Measurements from ENCODE around the gene RNF222.

Gene RNF222

GRCh38 chr17:8435245-8436168, 37.9 kb upstream of the RNF222 start, which contains the start of gene NDEL1:
NDEL1 (plus strand) TSS chr17:8435884; CDS start chr17:8444272, 8,388 bp downstream.
- no peaks in the 10 kb centered on the region for H3K4me1 ChIP-seq (ENCODE audit: control insufficient read depth, insufficient read depth, low read length)
- H3K9ac ChIP-seq (ENCODE audit: low read length): peak within 1 kb of the TSS; percentile 87
- peaks cover 13% of the 10 kb centered on the region for H3K36me3 ChIP-seq (ENCODE audit: control insufficient read depth, insufficient read depth, low read length)
- H3K27me3 ChIP-seq (ENCODE audit: control insufficient read depth, insufficient read depth, low read length): no peaks in the 10 kb centered on the region
- peak within 1 kb of the TSS; percentile 92 for H3K27ac ChIP-seq (ENCODE audit: low read depth, low read length)
- H3K4me3 ChIP-seq (ENCODE audit: low read depth, low read length): peak within 1 kb of the TSS; percentile 72
- H3K9me3 ChIP-seq (ENCODE audit: control insufficient read depth, insufficient read depth, low read depth, low read length): no peaks in the 10 kb centered on the region

- no peaks in the 10 kb centered on the region for H3K27me3 ChIP-seq (ENCODE audit: control insufficient read depth, insufficient read depth, low read length)
- no peaks in the 10 kb centered on the region for H3K4me1 ChIP-seq (ENCODE audit: control insufficient read depth, insufficient read depth, low read length)
- no peak overlapping the region for H3K9ac ChIP-seq (ENCODE audit: low read length)
- H3K9me3 ChIP-seq (ENCODE audit: control insufficient read depth, insufficient read depth, low read depth, low read length): no peaks in the 10 kb centered on the region
- no peak overlapping the region for H3K27ac ChIP-seq (ENCODE audit: low read depth, low read length)
- no peaks in the 10 kb centered on the region for H3K36me3 ChIP-seq (ENCODE audit: control insufficient read depth, insufficient read depth, low read length)
- no peak overlapping the region for H3K4me3 ChIP-seq (ENCODE audit: low read depth, low read length)
Observed at GRCh38 chr17:8430966-8431365, 33.3 kb upstream of the RNF222 start.

GRCh38 chr17:8426802-8427201, 29.2 kb upstream of the RNF222 start:
- Histone ChIP-seq H3K9me3 (ENCODE audit: control insufficient read depth, insufficient read depth, low read depth, low read length) (no peaks in the 10 kb centered on the region), H3K27me3 (ENCODE audit: control insufficient read depth, insufficient read depth, low read length) (no peaks in the 10 kb centered on the region), H3K36me3 (ENCODE audit: control insufficient read depth, insufficient read depth, low read length) (no peaks in the 10 kb centered on the region), H3K9ac (ENCODE audit: low read length) (no peak overlapping the region), H3K27ac (ENCODE audit: low read depth, low read length) (no peak overlapping the region), H3K4me3 (ENCODE audit: low read depth, low read length) (no peak overlapping the region), H3K4me1 (ENCODE audit: control insufficient read depth, insufficient read depth, low read length) (no peaks in the 10 kb centered on the region)

GRCh38 chr17:8426094-8426720, 28.6 kb upstream of the RNF222 start:
- no peaks in the 10 kb centered on the region for H3K36me3 ChIP-seq (ENCODE audit: control insufficient read depth, insufficient read depth, low read length)
- no peak overlapping the region for H3K4me3 ChIP-seq (ENCODE audit: low read depth, low read length)
- no peak overlapping the region for H3K9ac ChIP-seq (ENCODE audit: low read length)
- no peak overlapping the region for H3K27ac ChIP-seq (ENCODE audit: low read depth, low read length)
- H3K4me1 ChIP-seq (ENCODE audit: control insufficient read depth, insufficient read depth, low read length): no peaks in the 10 kb centered on the region
- no peaks in the 10 kb centered on the region for H3K9me3 ChIP-seq (ENCODE audit: control insufficient read depth, insufficient read depth, low read depth, low read length)
- H3K27me3 ChIP-seq (ENCODE audit: control insufficient read depth, insufficient read depth, low read length): no peaks in the 10 kb centered on the region

DNA sequence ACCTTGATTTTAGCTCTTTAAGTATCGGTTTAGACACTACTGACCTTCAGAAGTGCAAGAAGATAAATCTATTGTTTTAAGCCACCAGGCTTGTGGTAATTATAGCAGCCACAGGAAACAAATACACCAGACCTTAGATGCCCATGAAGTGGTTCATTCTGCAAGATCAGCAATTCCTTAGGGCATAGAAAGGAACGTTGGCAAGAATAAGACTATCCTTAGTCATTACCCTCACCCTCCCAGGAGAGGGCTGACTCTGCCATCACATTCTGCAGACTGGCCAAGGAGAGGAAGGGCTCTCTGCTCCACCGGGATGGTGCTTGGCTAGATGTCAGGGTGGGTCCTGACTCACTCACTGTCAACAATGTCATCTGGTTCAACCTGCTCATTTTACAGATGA, 23.9 kb upstream of the RNF222 start:
- no peaks in the 10 kb centered on the region; the same call in 1 of the 2 replicates for H3K27me3 ChIP-seq (ENCODE audit: control insufficient read depth, insufficient read depth, low read length)
- H3K9ac ChIP-seq (ENCODE audit: low read length): no peak overlapping the region

GRCh38 chr17:8420041-8420934, 22.7 kb upstream of the RNF222 start:
- Histone ChIP-seq H3K4me3 (ENCODE audit: low read depth, low read length) (no peak overlapping the region), H3K9me3 (ENCODE audit: control insufficient read depth, insufficient read depth, low read depth, low read length) (no peaks in the 10 kb centered on the region), H3K9ac (ENCODE audit: low read length) (no peak overlapping the region), H3K27me3 (ENCODE audit: control insufficient read depth, insufficient read depth, low read length) (peaks cover 5% of the 10 kb centered on the region; the same call in 1 of the 2 replicates), H3K36me3 (ENCODE audit: control insufficient read depth, insufficient read depth, low read length) (no peaks in the 10 kb centered on the region), H3K4me1 (ENCODE audit: control insufficient read depth, insufficient read depth, low read length) (no peaks in the 10 kb centered on the region), H3K27ac (ENCODE audit: low read depth, low read length) (no peak overlapping the region)

More for the DNA sequence above, 23.9 kb upstream of the RNF222 start:
- no peaks in the 10 kb centered on the region for H3K36me3 ChIP-seq (ENCODE audit: control insufficient read depth, insufficient read depth, low read length)
- H3K9me3 ChIP-seq (ENCODE audit: control insufficient read depth, insufficient read depth, low read depth, low read length): no peaks in the 10 kb centered on the region
- no peak overlapping the region for H3K4me3 ChIP-seq (ENCODE audit: low read depth, low read length)
- H3K4me1 ChIP-seq (ENCODE audit: control insufficient read depth, insufficient read depth, low read length): no peaks in the 10 kb centered on the region
- no peak overlapping the region for H3K27ac ChIP-seq (ENCODE audit: low read depth, low read length)

GRCh38 chr17:8419305-8419704, 21.7 kb upstream of the RNF222 start:
- no peaks in the 10 kb centered on the region for H3K4me1 ChIP-seq (ENCODE audit: control insufficient read depth, insufficient read depth, low read length)
- H3K9me3 ChIP-seq (ENCODE audit: control insufficient read depth, insufficient read depth, low read depth, low read length): no peaks in the 10 kb centered on the region
- H3K27ac ChIP-seq (ENCODE audit: low read depth, low read length): no peak overlapping the region
- no peaks in the 10 kb centered on the region for H3K36me3 ChIP-seq (ENCODE audit: control insufficient read depth, insufficient read depth, low read length)
- H3K27me3 ChIP-seq (ENCODE audit: control insufficient read depth, insufficient read depth, low read length): peaks cover 5% of the 10 kb centered on the region; the same call in 1 of the 2 replicates
- H3K4me3 ChIP-seq (ENCODE audit: low read depth, low read length): no peak overlapping the region
- H3K9ac ChIP-seq (ENCODE audit: low read length): no peak overlapping the region

DNA sequence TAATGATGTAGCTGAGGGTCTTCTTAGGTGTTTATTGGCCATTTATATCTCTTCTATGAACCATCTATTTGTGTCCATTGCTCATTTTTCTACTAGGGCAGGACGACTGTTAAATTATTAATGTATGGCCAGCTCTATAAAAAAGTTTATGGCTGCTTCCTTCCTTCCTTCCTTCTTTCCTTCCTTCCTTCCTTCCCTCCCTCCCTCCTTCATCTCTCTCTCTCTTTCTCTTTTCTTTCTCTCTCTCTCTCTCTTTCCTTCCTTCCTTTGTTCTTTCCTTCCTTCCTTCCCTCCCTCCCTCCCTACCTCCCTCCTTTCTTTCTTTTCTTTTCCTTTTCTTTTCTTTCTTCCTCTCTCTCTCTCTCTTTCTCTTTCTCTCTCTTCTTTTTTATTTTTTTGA, 20.8 kb upstream of the RNF222 start:
- no peak overlapping the region for H3K27ac ChIP-seq (ENCODE audit: low read depth, low read length)
- H3K27me3 ChIP-seq (ENCODE audit: control insufficient read depth, insufficient read depth, low read length): peaks cover 5% of the 10 kb centered on the region; the same call in 1 of the 2 replicates
- no peak overlapping the region for H3K4me3 ChIP-seq (ENCODE audit: low read depth, low read length)
- H3K9me3 ChIP-seq (ENCODE audit: control insufficient read depth, insufficient read depth, low read depth, low read length): no peaks in the 10 kb centered on the region
- H3K36me3 ChIP-seq (ENCODE audit: control insufficient read depth, insufficient read depth, low read length): no peaks in the 10 kb centered on the region
- no peak overlapping the region for H3K9ac ChIP-seq (ENCODE audit: low read length)
- no peaks in the 10 kb centered on the region for H3K4me1 ChIP-seq (ENCODE audit: control insufficient read depth, insufficient read depth, low read length)

DNA sequence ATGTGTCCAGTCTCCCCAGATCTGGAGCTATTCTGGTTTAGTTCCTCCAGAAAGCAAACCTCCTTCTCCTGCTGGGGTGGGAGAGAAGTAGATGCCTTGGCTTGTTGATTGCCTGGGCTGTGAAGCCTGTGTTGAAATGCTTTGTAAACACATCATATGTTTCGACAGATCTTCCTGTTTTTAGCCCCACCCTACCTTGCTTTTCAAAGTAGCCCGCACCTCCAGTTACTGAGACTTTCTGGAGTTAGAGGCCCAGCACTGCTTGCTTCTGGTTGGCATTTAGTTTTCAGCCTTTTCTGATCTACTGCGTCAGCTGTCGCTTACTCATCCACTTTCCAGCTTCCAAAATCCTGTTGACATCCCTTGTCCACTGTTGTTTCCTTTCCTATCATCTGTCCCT, 20.2 kb upstream of the RNF222 start:
- Histone ChIP-seq H3K27me3 (ENCODE audit: control insufficient read depth, insufficient read depth, low read length) (peaks cover 5% of the 10 kb centered on the region; the same call in 1 of the 2 replicates), H3K27ac (ENCODE audit: low read depth, low read length) (no peak overlapping the region), H3K4me3 (ENCODE audit: low read depth, low read length) (no peak overlapping the region), H3K9ac (ENCODE audit: low read length) (no peak overlapping the region), H3K9me3 (ENCODE audit: control insufficient read depth, insufficient read depth, low read depth, low read length) (no peaks in the 10 kb centered on the region), H3K36me3 (ENCODE audit: control insufficient read depth, insufficient read depth, low read length) (no peaks in the 10 kb centered on the region), H3K4me1 (ENCODE audit: control insufficient read depth, insufficient read depth, low read length) (no peaks in the 10 kb centered on the region)

GRCh38 chr17:8413938-8414337, 16.3 kb upstream of the RNF222 start:
- Histone ChIP-seq H3K36me3 (ENCODE audit: control insufficient read depth, insufficient read depth, low read length) (no peaks in the 10 kb centered on the region), H3K4me1 (ENCODE audit: control insufficient read depth, insufficient read depth, low read length) (peaks cover 6% of the 10 kb centered on the region; the same call in 1 of the 2 replicates), H3K27me3 (ENCODE audit: control insufficient read depth, insufficient read depth, low read length) (peaks cover 5% of the 10 kb centered on the region; the same call in 1 of the 2 replicates), H3K9ac (ENCODE audit: low read length) (no peak overlapping the region), H3K9me3 (ENCODE audit: control insufficient read depth, insufficient read depth, low read depth, low read length) (no peaks in the 10 kb centered on the region), H3K27ac (ENCODE audit: low read depth, low read length) (no peak overlapping the region), H3K4me3 (ENCODE audit: low read depth, low read length) (no peak overlapping the region)
